GM18873 (cell line): Measurements from ENCODE around the gene TMEM167A.
"Not testable (repeated sequence)": the region's sequence is repeated elsewhere in the genome, so short reads cannot be mapped to it uniquely, and the experiment has no call there.

Source experiments
- ATAC-seq: cut with Tn5 transposase; IDR thresholded peaks from one replicate; pipeline ENCODE4 v1.9.1; 2021; ENCODE audit warnings: mild to moderate bottlenecking, moderate library complexity, moderate number of reproducible peaks; ENCODE audit not compliant: unreplicated experiment, low FRiP score

Gene TMEM167A

GRCh38 chr5:83092619-83093018 lies 15.4 kb upstream of the TMEM167A start:
- no peak for ATAC-seq

- no peak for ATAC-seq
These were observed 13.0 kb upstream of the TMEM167A start for GRCh38 chr5:83090169-83090568.

GRCh38 chr5:83085106-83085505 lies 7.9 kb upstream of the TMEM167A start:
- no peak for ATAC-seq

GRCh38 chr5:83084336-83084735 lies 7.1 kb upstream of the TMEM167A start:
- ATAC-seq = no peak

- ATAC-seq = no peak
These were observed 5.6 kb upstream of the TMEM167A start for GRCh38 chr5:83082750-83083149.

- no peak for ATAC-seq
These were observed 568 bp upstream of the TMEM167A start for GRCh38 chr5:83077662-83078261.

- no peak for ATAC-seq
These were observed 4.2 kb downstream of the TMEM167A start for GRCh38 chr5:83072966-83073365.

- no peak for ATAC-seq
These were observed 5.7 kb downstream of the TMEM167A start for GRCh38 chr5:83071286-83072051.

- no peak for ATAC-seq
These were observed 7.9 kb downstream of the TMEM167A start for GRCh38 chr5:83069096-83069799.

GRCh38 chr5:83067377-83067776 lies 9.8 kb downstream of the TMEM167A start:
- ATAC-seq = not testable (repeated sequence)

- no peak for ATAC-seq
These were observed 10.6 kb downstream of the TMEM167A start for GRCh38 chr5:83066548-83067110.

- no peak for ATAC-seq
These were observed 17.9 kb downstream of the TMEM167A start for GRCh38 chr5:83059341-83059740.

GRCh38 chr5:83058726-83059125 lies 18.5 kb downstream of the TMEM167A start:
- ATAC-seq = no peak

- ATAC-seq = no peak
These were observed 22.0 kb downstream of the TMEM167A start for GRCh38 chr5:83055166-83055565.

- no peak for ATAC-seq
These were observed 26.4 kb downstream of the TMEM167A start for GRCh38 chr5:83050723-83051340.

GRCh38 chr5:83049370-83049885 lies 27.8 kb downstream of the TMEM167A start:
- ATAC-seq = no peak

- ATAC-seq = no peak
These were observed 28.4 kb downstream of the TMEM167A start for GRCh38 chr5:83048811-83049210.

GRCh38 chr5:83048277-83048676 lies 28.9 kb downstream of the TMEM167A start:
- ATAC-seq = no peak

- ATAC-seq = no peak
These were observed 32.3 kb downstream of the TMEM167A start for GRCh38 chr5:83044926-83045325.

GRCh38 chr5:83042507-83042906 lies 34.7 kb downstream of the TMEM167A start:
- no peak for ATAC-seq

GRCh38 chr5:83038924-83039323 lies 38.3 kb downstream of the TMEM167A start:
- ATAC-seq = no peak
